Stimulated activated CD4-positive, alpha-beta T cell treated with anti-CD3 and anti-CD28 coated beads, TNF-alpha, amount 100 ng/mL, for 48 hours (primary cell): Measurements from ENCODE around the gene MAP2K2.

Experiments used
- DNase-seq, 3 donors: peaks; one replicate each; pipeline ENCODE4 v3.0.0-alpha.2; 2020; ENCODE audit warnings: low read depth in 3 of 3

MAP2K2 gene

DNA sequence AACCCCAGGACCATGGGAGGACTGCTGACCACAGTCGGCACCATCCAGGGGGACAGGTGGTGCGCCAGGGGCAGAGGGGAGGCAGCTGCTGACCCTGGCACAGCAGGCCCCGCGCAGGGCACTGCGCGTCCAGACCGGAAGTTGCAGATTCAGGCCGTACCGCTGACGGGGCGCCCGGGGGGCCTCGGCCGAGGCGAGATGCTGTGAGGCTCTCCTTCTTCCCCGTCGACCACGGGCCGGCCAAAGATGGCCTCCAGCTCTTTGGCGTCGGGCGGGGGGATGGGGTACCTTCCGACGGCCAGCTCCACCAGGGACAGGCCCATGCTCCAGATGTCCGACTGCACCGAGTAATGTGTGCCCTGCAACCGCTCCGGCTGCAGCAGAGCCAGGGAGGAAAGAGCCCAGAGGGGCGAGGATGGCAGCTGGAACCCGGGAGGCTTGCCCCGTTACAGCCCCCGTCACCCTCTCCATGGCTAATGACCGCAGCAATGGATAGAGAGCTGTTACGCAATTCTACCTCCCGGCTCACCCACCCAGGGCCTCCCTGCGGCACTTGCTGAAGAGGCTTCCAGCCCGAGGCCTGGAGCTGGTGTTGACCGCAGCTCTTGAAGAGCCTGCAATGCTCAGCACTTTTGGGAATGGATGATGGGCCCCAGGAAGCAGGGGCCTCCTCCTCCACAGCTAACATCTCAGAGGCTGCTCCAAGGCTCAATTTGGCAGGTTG is 24.7 kb downstream of the MAP2K2 start:
- no peak for DNase-seq

DNA sequence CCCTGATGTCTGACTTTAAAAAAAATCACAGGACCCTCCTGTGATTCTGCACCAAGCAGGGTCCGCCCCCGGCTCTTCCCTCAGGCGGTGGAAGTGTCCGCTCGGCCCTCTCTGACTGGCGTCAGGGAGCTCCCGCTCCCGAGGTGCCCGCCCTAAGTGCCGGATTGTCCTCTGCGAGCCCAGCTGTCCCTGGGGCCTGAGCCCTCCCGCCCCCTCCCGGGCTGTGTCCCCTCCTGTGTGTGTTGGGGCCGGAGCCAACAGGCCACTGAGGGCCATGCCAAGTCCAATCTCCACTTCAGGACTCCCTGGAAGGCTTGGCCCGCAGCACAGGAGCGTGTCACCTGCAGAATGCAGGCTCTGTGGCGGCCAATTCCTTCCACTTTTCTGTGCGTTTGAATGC is 25.4 kb downstream of the MAP2K2 start:
- DNase-seq, result no peak

- no peak for DNase-seq
These were observed 26.4 kb downstream of the MAP2K2 start for GRCh38 chr19:4097501-4097900.

- DNase-seq, result no peak
These were observed 27.7 kb downstream of the MAP2K2 start for GRCh38 chr19:4096049-4096892.

DNA sequence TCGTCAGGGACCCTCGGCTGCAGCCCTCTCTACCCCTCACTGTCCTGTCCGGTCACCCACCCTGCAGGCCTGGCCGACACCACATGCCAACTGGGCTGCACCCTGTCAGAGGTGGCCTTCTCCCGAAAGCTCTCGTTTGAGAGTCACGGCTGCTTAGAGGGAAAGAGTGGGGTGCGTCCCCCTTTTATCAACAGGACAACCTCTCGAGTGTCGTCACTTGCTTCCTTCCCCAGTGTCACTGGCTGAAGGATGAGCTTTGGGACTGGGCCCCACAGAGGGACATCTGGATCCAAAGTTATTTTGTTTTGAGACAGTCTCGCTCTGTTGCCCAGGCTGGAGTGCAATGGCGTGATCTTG is 28.5 kb downstream of the MAP2K2 start:
- DNase-seq, result no peak

GRCh38 chr19:4094761-4095487 is 29.0 kb downstream of the MAP2K2 start:
- DNase-seq, result no peak

GRCh38 chr19:4094291-4094690 is 29.6 kb downstream of the MAP2K2 start:
- DNase-seq, result no peak

DNA sequence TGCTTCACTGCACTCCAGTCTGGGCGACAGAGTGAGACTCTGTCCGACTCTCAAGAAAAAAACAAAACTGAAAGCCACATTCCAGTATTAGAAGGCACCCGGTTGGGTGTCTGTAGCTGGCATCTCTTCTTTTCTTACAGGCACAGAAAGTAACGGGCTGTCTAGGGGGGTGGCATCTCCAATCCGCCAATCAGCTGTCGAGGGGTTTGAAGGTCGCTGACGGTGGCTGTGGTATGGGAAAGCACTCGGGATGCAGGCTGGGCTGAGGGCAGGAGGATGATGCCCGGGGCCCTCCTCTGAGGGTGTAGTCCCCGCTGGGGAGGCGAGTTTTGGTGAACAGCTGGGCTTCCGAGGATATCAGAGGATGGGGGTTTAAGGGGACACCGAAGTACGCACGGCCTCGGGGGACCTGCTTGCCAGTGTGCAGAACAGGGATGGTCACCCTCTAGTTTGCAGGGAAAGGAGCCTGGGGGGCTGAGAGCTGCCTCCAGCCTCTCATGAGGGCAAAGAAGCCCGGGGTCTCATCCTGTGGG is 30.2 kb downstream of the MAP2K2 start:
- DNase-seq, result no peak

DNA sequence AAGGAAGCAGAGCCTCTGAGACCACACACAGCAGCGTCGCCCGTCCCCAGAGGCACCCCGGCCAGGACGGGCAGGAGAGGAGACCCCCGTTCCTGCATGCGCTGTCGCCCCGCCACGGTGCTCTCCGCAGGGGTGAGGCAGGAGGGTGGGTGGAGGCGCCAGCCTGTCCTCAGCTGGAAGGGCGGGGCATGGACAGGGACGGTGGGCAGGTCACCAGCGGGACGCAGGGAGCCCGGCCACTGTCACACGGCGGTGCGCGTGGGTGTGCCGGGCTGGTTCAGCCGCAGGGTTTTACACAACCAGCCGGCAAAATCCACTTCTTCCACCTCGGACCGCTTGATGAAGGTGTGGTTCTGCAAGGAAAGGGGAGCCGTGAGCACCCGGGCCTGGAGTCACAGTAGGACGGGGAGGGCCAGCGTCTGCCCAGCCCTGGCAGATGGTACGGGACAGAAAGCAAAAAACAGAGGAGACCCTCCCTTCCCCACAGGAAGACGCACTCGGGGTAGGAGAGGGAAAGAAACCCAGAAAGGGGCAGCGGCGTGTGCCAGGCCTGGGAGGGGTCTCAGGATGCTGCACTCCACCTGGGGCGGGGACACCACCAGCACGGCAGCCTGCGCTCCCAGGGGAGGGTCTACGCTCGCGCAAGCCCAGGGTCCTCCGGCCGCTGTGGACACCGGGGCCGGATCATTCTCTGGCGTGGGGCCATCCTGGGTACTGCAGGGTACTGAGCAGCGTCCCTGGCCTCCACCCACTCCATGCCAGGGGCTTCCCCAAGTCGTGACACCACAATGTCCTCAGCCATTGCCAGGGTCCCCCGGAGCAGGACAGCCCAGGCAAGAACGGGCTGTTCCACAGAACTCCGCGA is 33.3 kb downstream of the MAP2K2 start:
- no peak for DNase-seq

- no peak for DNase-seq
These were observed 34.0 kb downstream of the MAP2K2 start for GRCh38 chr19:4089946-4090345.

- no peak for DNase-seq
These were observed 34.5 kb downstream of the MAP2K2 start for GRCh38 chr19:4089400-4089908.

DNA sequence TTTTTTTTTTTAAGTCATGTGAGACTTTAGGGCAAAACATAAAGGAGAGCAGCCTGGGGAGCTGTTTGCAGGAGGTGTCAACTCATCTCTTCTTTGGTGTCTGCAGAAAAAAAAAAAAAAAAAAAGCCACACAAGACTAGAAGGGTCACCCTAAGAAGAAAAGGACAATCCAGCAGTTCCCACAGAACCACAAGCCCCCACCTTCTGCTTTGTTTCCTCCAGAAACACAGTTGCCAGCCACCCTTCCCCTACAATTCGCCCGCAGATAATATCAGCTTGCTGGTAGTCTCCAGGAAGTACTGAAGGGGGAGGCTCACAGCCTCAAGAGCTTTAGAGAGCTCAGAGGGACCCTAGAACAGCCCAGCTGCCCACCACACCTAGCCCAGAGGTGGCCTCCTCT is 34.9 kb downstream of the MAP2K2 start:
- no peak for DNase-seq

DNA sequence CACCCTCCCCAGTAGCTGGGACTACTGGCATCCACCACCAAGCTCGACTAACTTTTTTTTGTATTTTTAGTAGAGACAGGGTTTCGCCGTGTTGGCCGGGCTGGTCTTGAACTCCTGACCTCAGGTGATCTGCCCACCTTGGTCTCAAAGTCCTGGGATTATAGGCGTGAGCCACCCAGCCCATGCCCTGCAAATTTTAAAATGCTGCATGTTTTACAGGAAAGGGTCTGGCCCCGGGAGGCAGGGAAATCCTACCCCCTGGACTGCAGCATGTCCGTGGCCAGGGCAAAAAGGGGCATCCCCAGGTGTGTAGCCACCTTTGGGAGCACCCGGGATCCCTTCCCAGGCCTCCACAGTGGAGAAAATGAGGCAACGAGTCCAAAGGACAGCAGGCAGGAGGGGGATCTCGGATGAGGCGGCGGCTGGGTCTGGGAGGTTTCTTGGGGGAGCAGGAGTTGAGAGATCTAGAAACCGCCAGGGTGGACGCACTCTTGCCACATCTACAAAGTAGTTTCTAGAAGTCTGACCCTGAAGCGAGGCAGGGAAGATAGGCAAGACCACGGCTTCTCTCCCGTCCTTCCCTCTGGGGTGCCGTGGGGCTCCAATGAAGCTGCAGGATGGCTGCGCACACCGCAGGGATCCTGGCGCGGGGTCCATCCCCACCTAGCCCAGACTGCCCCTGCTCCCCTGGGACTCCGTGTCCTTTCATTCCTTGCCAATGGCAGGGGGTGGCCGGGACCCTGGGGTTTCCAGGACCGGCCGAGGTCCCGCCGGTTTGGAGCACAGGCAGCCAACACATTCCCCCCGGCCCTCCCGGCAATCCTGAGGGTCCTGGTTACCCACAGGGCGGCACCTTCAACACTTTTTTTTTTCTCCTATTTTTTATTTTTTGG is 35.9 kb downstream of the MAP2K2 start:
- DNase-seq, result no peak

DNA sequence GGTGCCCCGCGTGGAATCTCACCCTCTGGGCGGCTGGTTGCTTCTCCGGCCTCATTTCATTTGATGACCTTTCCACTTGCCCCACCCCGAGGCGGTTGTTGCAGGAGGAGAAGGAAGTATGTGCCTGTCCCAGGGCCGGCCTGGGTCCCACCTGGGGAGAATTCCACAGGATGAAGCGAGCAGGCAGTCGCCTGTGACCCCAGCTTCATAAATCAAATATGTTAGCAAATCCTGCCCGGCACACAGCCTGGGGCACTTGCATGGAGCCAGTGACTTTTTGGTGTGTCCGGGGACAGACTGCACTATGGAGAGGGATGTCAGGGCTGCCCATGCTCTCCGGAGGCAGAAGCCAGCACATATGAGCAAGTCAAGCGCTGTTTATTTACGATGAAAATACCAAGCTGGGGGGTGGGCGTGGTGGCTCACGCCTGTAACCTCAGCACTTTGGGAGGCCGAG is 37.5 kb downstream of the MAP2K2 start:
- no peak for DNase-seq

DNA sequence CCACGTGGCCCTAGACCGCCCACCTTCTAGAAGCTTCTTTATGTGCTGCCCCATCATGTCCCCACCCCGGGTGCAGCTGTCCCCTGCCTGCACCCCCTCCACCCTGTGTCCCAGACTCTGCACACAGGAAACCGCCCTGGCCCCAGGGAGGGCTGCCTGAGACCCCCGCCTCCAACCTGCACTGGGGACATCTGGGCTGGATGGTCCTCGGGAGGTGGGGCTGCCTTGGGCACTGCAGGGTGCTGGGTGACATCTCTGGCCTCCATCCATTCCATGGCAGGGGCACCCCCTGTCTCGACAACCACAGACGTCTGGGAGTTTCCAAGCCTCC is 39.4 kb downstream of the MAP2K2 start:
- no peak for DNase-seq

GRCh38 chr19:4083677-4084546 is 40.0 kb downstream of the MAP2K2 start:
- no peak for DNase-seq

DNA sequence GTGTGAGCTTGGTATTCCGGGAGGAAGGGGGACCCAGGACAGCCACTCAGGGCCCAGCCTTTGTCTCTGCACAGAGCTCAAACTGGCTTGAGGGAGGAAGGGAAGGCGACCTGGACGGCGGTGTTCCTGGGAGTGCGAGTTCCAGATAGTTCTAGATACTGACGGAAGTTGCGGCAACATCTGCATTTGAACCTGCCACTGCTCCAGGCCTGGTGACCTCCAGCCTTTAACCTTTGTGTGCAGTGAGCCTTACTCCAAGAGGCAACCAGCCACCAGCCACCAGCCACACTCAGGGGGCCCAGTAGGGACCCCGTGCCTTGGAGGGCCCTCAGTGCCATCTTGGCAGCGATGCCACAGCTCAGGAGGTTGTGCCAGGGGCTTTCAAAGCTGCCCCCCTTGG is 41.8 kb downstream of the MAP2K2 start:
- DNase-seq, result no peak

GRCh38 chr19:4081441-4082129 is 42.3 kb downstream of the MAP2K2 start:
- no peak for DNase-seq

GRCh38 chr19:4080473-4080872 is 43.4 kb downstream of the MAP2K2 start:
- no peak for DNase-seq
